HCT116 (cell line): ENCODE data around the gene PNPLA8. TPM values are rescaled to one million over a fixed set of nuclear protein-coding genes. Genes with fewer than 3 reads are reported as not detected.
"Not testable (repeated sequence)": the region's sequence is repeated elsewhere in the genome, so short reads cannot be mapped to it uniquely, and the experiment has no call there.

Experiments used
- ATAC-seq: fragments of 200-7000 bp; cut with Tn5 transposase; 2 replicates; pipeline ENCODE4 v1.9.1; 2020; ENCODE audit warnings: mild to moderate bottlenecking, moderate library complexity
- BruUV-seq: library from RNA; stranded (reverse); fragments of 400-500 nt; replicated peaks from 2 replicates; lab custom pipeline; 2021; lab: Mats Ljungman, UMichigan
- CTCF ChIA-PET: fragments of 300-600 bp; sonication (Branson Sonifier 250); formaldehyde crosslinking; loops from one replicate; lab custom pipeline; 2021; ENCODE audit warnings: antibody characterized with exemption; lab: Charles Lee
- POLR2A ChIA-PET: fragments of 300-600, 350-600 bp; sonication (Branson Sonifier 250); formaldehyde crosslinking; loops from one replicate; lab custom pipeline; 2021; ENCODE audit warnings: antibody characterized with exemption; lab: Charles Lee
- RAD21 ChIA-PET, 2 experiments: fragments of 300-600 bp; sonication (Branson Sonifier 250); formaldehyde crosslinking; loops; one replicate each; lab custom pipeline; 2023; ENCODE audit warnings: low total read pairs in 2 of 2; ENCODE audit not compliant: uncharacterized antibody in 2 of 2, unreplicated experiment in 2 of 2, low non-redundant PET in 1 of 2; lab: Charles Lee
- DNase-seq: peaks from one replicate; pipeline ENCODE4 v3.0.0-alpha.2; 2010; ENCODE audit warnings: low read depth, low spot score
- H2AFZ ChIP-seq: fragments of 200-600 bp; shearing (Covaris generic), sonication (generic); 2 replicates; pipeline ENCODE4 v1.6.1; 2017; ENCODE audit warnings: low read depth, mixed run types, mixed read lengths, antibody characterized with exemption, low read length; ENCODE audit not compliant: poor library complexity, severe bottlenecking
- H3K27ac ChIP-seq: 2 replicates; pipeline ENCODE4 v1.5.1; 2012; ENCODE audit warnings: low read depth, low read length
- H3K27me3 ChIP-seq: fragments of 200-600 bp; sonication (generic); 2 replicates; pipeline ENCODE4 v1.6.1; 2016; ENCODE audit warnings: mixed run types, low read length, mixed read lengths; ENCODE audit not compliant: insufficient read depth
- H3K36me3 ChIP-seq, 2 experiments: fragments of 200-500 bp in 1 of 2; fragments of 200-600 bp in 1 of 2; sonication (Bioruptor generic) in 1 of 2; sonication (generic) in 1 of 2; 2 replicates each; pipeline versions ENCODE4 v1.5.1 to v1.6.1; 2014 to 2016; ENCODE audit warnings: low read length in 2 of 2, inconsistent platforms in 1 of 2, mixed read lengths in 1 of 2, mixed run types in 1 of 2; ENCODE audit not compliant: insufficient read depth in 2 of 2, control insufficient read depth in 1 of 2
- H3K4me1 ChIP-seq, 2 experiments: fragments of 200-600 bp in 1 of 2; sonication (generic) in 1 of 2; 2 replicates each; pipeline versions ENCODE4 v1.5.1 to v1.6.1; 2012 to 2017; ENCODE audit warnings: low read length in 2 of 2, inconsistent platforms in 1 of 2, mild to moderate bottlenecking in 1 of 2, mixed read lengths in 1 of 2, mixed run types in 1 of 2, moderate library complexity in 1 of 2; ENCODE audit not compliant: insufficient read depth in 2 of 2, control insufficient read depth in 1 of 2
- H3K4me2 ChIP-seq: fragments of 200-600 bp; sonication (generic); 2 replicates; pipeline ENCODE4 v1.6.1; 2017; ENCODE audit warnings: mixed run types, low read length, mixed read lengths
- H3K4me3 ChIP-seq, 2 experiments: fragments of 200-600 bp in 1 of 2; sonication (generic) in 1 of 2; replicated peaks in 1 of 2; 2 replicates each; pipeline ENCODE4 v1.5.1; 2011 to 2016; ENCODE audit warnings: low read length in 2 of 2, control low read depth in 1 of 2, low read depth in 1 of 2, mild to moderate bottlenecking in 1 of 2, mixed read lengths in 1 of 2, mixed run types in 1 of 2
- H3K79me2 ChIP-seq: fragments of 200-600 bp; sonication (generic); 2 replicates; pipeline ENCODE4 v1.6.1; 2017; ENCODE audit warnings: mild to moderate bottlenecking, mixed run types, low read length, moderate library complexity, mixed read lengths; ENCODE audit not compliant: insufficient read depth
- H3K9ac ChIP-seq: fragments of 200-600 bp; sonication (generic); 2 replicates; pipeline ENCODE4 v1.6.1; 2016; ENCODE audit warnings: low read length, mixed read lengths
- H3K9me2 ChIP-seq: fragments of 200-600 bp; sonication (generic), shearing (Covaris generic); 2 replicates; pipeline ENCODE4 v1.6.1; 2017; ENCODE audit warnings: mixed run types, mild to moderate bottlenecking, moderate library complexity; ENCODE audit not compliant: insufficient read depth
- H3K9me3 ChIP-seq, 2 experiments: fragments of 200-500 bp in 1 of 2; fragments of 200-600 bp in 1 of 2; sonication (Bioruptor generic) in 1 of 2; sonication (generic) in 1 of 2; 2 replicates each; pipeline ENCODE4 v1.6.1; 2014 to 2017; ENCODE audit warnings: low read length in 2 of 2, mixed read lengths in 2 of 2, inconsistent platforms in 1 of 2, low read depth in 1 of 2, mild to moderate bottlenecking in 1 of 2, mixed run types in 1 of 2, moderate library complexity in 1 of 2; ENCODE audit not compliant: control insufficient read depth in 1 of 2, insufficient read depth in 1 of 2
- H4K20me1 ChIP-seq: fragments of 200-600 bp; sonication (generic), shearing (Covaris generic); 2 replicates; pipeline ENCODE4 v1.6.1; 2017; ENCODE audit warnings: mixed run types, mild to moderate bottlenecking, moderate library complexity; ENCODE audit not compliant: insufficient read depth
- EGR1 ChIP-seq: IDR thresholded peaks from 2 replicates; pipeline ENCODE4 v1.6.1; 2012; ENCODE audit warnings: low read depth
- ELF1 ChIP-seq: IDR thresholded peaks from 2 replicates; pipeline ENCODE4 v1.6.1; 2012; ENCODE audit warnings: low read depth, borderline replicate concordance
- EZH2 ChIP-seq: fragments of 200-600 bp; sonication (generic); IDR thresholded peaks from 2 replicates; pipeline ENCODE4 v1.6.1; 2017; ENCODE audit warnings: antibody characterized with exemption, mixed run types
- EZH2phosphoT487 ChIP-seq: fragments of 200-600 bp; IDR thresholded peaks from 2 replicates; pipeline ENCODE4 v1.6.1; 2018; ENCODE audit warnings: antibody characterized with exemption, borderline replicate concordance
- JUND ChIP-seq: IDR thresholded peaks from 2 replicates; pipeline ENCODE4 v1.6.1; 2012
- MAX ChIP-seq: IDR thresholded peaks from 2 replicates; pipeline ENCODE4 v1.6.1; 2012
- POLR2AphosphoS5 ChIP-seq: IDR thresholded peaks from 2 replicates; pipeline ENCODE4 v1.6.1; 2011; ENCODE audit warnings: mild to moderate bottlenecking, low read depth, low read length, moderate library complexity
- SIN3A ChIP-seq: IDR thresholded peaks from 2 replicates; pipeline ENCODE4 v1.6.1; 2012; ENCODE audit warnings: low read depth
- SP1 ChIP-seq: IDR thresholded peaks from 2 replicates; pipeline ENCODE4 v1.6.1; 2012; ENCODE audit warnings: low read depth
- TCF7L2 ChIP-seq: IDR thresholded peaks from 2 replicates; pipeline ENCODE4 v1.7.0; 2011; ENCODE audit warnings: borderline replicate concordance, inconsistent platforms; ENCODE audit not compliant: insufficient read depth, insufficient read length; ENCODE audit errors: extremely low read depth
- ZBTB33 ChIP-seq: IDR thresholded peaks from 2 replicates; pipeline ENCODE4 v1.6.1; 2011; ENCODE audit warnings: mild to moderate bottlenecking, low read length, moderate library complexity; ENCODE audit not compliant: insufficient replicate concordance; ENCODE audit errors: extremely low read depth
- ZFX ChIP-seq: fragments of 450-650 bp; IDR thresholded peaks from 2 replicates; pipeline ENCODE4 v1.6.1; 2017
- ZNF274 ChIP-seq: fragments of 200-500 bp; sonication (Bioruptor generic); IDR thresholded peaks from 2 replicates; pipeline ENCODE4 v1.6.1; 2014; ENCODE audit warnings: mild to moderate bottlenecking, low read depth, low read length, inconsistent platforms
- intact Hi-C: fragments of 100-400 bp; cut with micrococcal nuclease; formaldehyde crosslinking; loops from 2 replicates; pipeline ENCODE4 v1.10.0; 2022
- total RNA-seq: library from RNA; stranded (reverse); gene quantifications from one replicate; pipeline ENCODE4 v1.2.1, GENCODE V29; 2021; ENCODE audit not compliant: unreplicated experiment

The PNPLA8 gene
- total RNA-seq, 1 experiment from 2014 or later, result 12.9 TPM

GRCh38 chr7:108511939-108512338, 14.0 kb downstream of the PNPLA8 start:
- DNase-seq (no peak), ATAC-seq (no peak)
- Histone ChIP-seq H3K79me2 (no peaks in the 10 kb centered on the region), H2AFZ (no peak overlapping the region), H3K4me3 (no peak overlapping the region), H3K36me3 (no peaks in the 10 kb centered on the region), H3K4me2 (no peak overlapping the region), H4K20me1 (no peaks in the 10 kb centered on the region), H3K4me1 (no peaks in the 10 kb centered on the region), H3K27me3 (no peaks in the 10 kb centered on the region), H3K9me2 (no peaks in the 10 kb centered on the region), H3K9ac (no peak overlapping the region), H3K9me3 (no peaks in the 10 kb centered on the region), H3K27ac (no peak overlapping the region)
- TF ChIP-seq POLR2AphosphoS5 (no peak), JUND (no peak), ELF1 (no peak), ZFX (no peak), ZBTB33 (no peak), EZH2phosphoT487 (no peak), EZH2 (no peak), ZNF274 (no peak), EGR1 (no peak), MAX (no peak), SIN3A (no peak), SP1 (no peak), TCF7L2 (no peak)
- ChIA-PET RAD21 (no interaction called here), CTCF (no interaction called here), POLR2A (interaction anchor here (0.9 kb wide), 1 partner anchor 14 kb away, joined by 3 read pairs; the partner anchor contains the start of gene PNPLA8)
- intact Hi-C loops, result no loop called here
- BruUV-seq, result no TSS peak

- H3K4me2 ChIP-seq, H3K27me3 ChIP-seq, RAD21 ChIA-PET, POLR2A ChIA-PET, H4K20me1 ChIP-seq, H3K9me2 ChIP-seq, BruUV-seq, H3K27ac ChIP-seq, H3K9me3 ChIP-seq, DNase-seq, intact Hi-C loops, H3K9ac ChIP-seq, ATAC-seq, H3K4me3 ChIP-seq, H3K79me2 ChIP-seq, CTCF ChIA-PET, H3K36me3 ChIP-seq, H2AFZ ChIP-seq, H3K4me1 ChIP-seq: not testable (repeated sequence)
Measured at GRCh38 chr7:108504576-108504975, 21.4 kb downstream of the PNPLA8 start.
